Activated CD8-positive, alpha-beta memory T cell treated with anti-CD3 and anti-CD28 coated beads for 4 hours (primary cell): ENCODE data around the gene DISC1.
A peak's percentile ranks its signal among the peaks of the same experiment; 100 is the strongest.
"Not testable (repeated sequence)": the region's sequence is repeated elsewhere in the genome, so short reads cannot be mapped to it uniquely, and the experiment has no call there.

Experiments used
- DNase-seq, 2 donors: peaks; one replicate each; pipeline ENCODE4 v3.0.0-alpha.2; 2020; ENCODE audit warnings: low read depth in 2 of 2

The DISC1 gene

GRCh38 chr1:231957359-231957758 is 330.8 kb downstream of the DISC1 start:
- DNase-seq: no peak

- no peak for DNase-seq
Measured at GRCh38 chr1:231958448-231958847, 331.9 kb downstream of the DISC1 start.

- DNase-seq: no peak
Measured at GRCh38 chr1:231959225-231959884, 332.8 kb downstream of the DISC1 start.

GRCh38 chr1:231961801-231962200 is 335.2 kb downstream of the DISC1 start:
- DNase-seq: not testable (repeated sequence)

GRCh38 chr1:231962636-231963035 is 336.0 kb downstream of the DISC1 start:
- DNase-seq: no peak

GRCh38 chr1:231964241-231964640 is 337.7 kb downstream of the DISC1 start:
- no peak for DNase-seq

GRCh38 chr1:231964961-231965360 is 338.4 kb downstream of the DISC1 start:
- DNase-seq: no peak

GRCh38 chr1:231965615-231966014 is 339.0 kb downstream of the DISC1 start:
- DNase-seq: no peak

GRCh38 chr1:231966983-231967382 is 340.4 kb downstream of the DISC1 start:
- DNase-seq: no peak

GRCh38 chr1:231969076-231969475 is 342.5 kb downstream of the DISC1 start:
- DNase-seq: no peak

- not testable (repeated sequence) for DNase-seq
Measured at GRCh38 chr1:231969761-231970160, 343.2 kb downstream of the DISC1 start.

- no peak for DNase-seq
Measured at GRCh38 chr1:231970684-231971083, 344.1 kb downstream of the DISC1 start.

GRCh38 chr1:231971397-231972110 is 345.0 kb downstream of the DISC1 start:
- no peak for DNase-seq

- no peak for DNase-seq
Measured at GRCh38 chr1:231972111-231972445, 345.5 kb downstream of the DISC1 start.

GRCh38 chr1:231973830-231974229 is 347.2 kb downstream of the DISC1 start:
- DNase-seq: peak in 1 of 2 donors; percentile 4

- no peak for DNase-seq
Measured at GRCh38 chr1:231976231-231976630, 349.6 kb downstream of the DISC1 start.

- no peak for DNase-seq
Measured at GRCh38 chr1:231981675-231982074, 355.1 kb downstream of the DISC1 start.

- no peak for DNase-seq
Measured at GRCh38 chr1:231982871-231983587, 356.4 kb downstream of the DISC1 start.

- no peak for DNase-seq
Measured at GRCh38 chr1:231983588-231984193, 357.1 kb downstream of the DISC1 start.

- DNase-seq: no peak
Measured at GRCh38 chr1:231985296-231986023, 358.9 kb downstream of the DISC1 start.

- no peak for DNase-seq
Measured at GRCh38 chr1:231986631-231987336, 360.2 kb downstream of the DISC1 start.
